ENCODE results near the gene RUNX2. TPM values are rescaled to one million over a fixed set of nuclear protein-coding genes. Genes with fewer than 3 reads are reported as not detected.
A peak's percentile ranks its signal among the peaks of the same experiment; 100 is the strongest.

RUNX2 gene
- total and polyA plus RNA-seq, 9 donors = 0.34 to 2.0 (median 0.67) TPM

DNA sequence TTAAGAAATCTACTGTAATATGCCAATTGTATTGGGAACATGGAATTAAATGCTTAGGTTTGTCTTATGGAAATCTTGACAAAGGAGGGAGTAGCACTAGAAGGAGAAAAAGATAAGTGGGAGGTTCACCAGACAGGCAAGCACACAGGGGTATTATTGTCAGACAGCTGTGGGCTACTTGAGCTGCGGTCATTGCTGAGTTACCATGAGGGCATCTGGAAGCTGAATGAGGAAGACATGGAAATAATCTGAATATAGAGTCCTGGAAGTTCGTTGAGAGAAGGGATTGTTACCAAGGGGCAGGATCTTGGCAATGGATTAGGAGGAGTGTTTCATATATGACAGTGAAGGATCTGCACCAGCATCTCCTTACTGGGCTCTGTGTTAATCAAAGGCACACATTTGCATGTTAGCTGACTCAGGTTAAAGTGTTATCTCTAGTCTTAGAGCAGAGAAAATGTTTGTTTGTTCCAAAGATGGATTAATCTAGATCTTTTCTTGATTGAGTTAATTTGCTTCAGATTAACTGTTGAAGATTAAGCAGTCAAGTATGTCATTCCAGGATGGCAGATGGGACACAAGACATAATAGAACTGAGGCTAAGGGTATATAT, 102.6 kb downstream of the RUNX2 start:
- Histone ChIP-seq H3K9me3 (replicated peaks; ENCODE audit: control insufficient read depth, low read depth, low read length) (no peaks in the 10 kb centered on the region), H3K4me3 (ENCODE audit: low read length) (no peak overlapping the region), H3K27ac (ENCODE audit: low read length) (no peak overlapping the region), H3K4me1 (ENCODE audit: control insufficient read depth, insufficient read depth, low read length) (no peaks in the 10 kb centered on the region), H3K36me3 (ENCODE audit: control insufficient read depth, insufficient read depth, low read length) (no peaks in the 10 kb centered on the region), H3K27me3 (ENCODE audit: control insufficient read depth, insufficient read depth, low read length) (peaks cover 5% of the 10 kb centered on the region)
- WGBS (ENCODE audit: insufficient coverage) = 65% methylated on average over 2 of the region's 2 CpGs
- no peak for DNase-seq

DNA sequence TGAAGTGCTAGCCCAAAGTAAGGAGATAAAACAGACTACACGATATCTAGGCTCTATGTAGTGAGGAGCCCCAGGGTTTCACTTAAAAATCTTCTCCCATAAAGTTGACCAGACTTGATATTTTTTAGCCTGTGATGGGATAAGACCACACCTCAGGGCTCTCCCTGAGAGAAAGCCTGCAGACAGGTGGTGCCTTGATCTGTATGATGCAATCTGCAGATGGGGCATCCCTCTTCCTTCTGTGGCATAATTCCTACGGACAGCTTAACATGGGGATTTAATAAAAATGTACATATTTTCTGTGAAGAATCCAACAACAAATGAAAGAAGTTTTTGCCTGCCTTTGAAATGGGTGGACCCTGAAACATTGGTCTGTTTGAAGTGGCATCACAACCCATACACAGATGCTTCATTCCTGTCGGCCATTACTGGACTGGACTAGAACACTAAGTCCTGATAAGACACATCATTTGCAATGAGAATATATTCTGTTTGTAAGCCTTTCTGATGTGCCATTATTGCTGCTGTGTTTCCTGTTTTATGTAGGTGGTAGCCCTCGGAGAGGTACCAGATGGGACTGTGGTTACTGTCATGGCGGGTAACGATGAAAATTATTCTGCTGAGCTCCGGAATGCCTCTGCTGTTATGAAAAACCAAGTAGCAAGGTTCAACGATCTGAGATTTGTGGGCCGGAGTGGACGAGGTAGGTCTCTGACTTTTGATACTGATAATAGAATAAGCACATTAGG, 103.4 kb downstream of the RUNX2 start:
- Histone ChIP-seq H3K27ac (ENCODE audit: low read length) (no peak overlapping the region), H3K4me1 (ENCODE audit: control insufficient read depth, insufficient read depth, low read length) (no peaks in the 10 kb centered on the region), H3K4me3 (ENCODE audit: low read length) (no peak overlapping the region), H3K27me3 (ENCODE audit: control insufficient read depth, insufficient read depth, low read length) (peaks cover 2% of the 10 kb centered on the region), H3K9me3 (replicated peaks; ENCODE audit: control insufficient read depth, low read depth, low read length) (no peaks in the 10 kb centered on the region), H3K36me3 (ENCODE audit: control insufficient read depth, insufficient read depth, low read length) (no peaks in the 10 kb centered on the region)
- DNase-seq = no peak
- 81% methylated on average over 4 of the region's 10 CpGs for WGBS (ENCODE audit: insufficient coverage)

DNA sequence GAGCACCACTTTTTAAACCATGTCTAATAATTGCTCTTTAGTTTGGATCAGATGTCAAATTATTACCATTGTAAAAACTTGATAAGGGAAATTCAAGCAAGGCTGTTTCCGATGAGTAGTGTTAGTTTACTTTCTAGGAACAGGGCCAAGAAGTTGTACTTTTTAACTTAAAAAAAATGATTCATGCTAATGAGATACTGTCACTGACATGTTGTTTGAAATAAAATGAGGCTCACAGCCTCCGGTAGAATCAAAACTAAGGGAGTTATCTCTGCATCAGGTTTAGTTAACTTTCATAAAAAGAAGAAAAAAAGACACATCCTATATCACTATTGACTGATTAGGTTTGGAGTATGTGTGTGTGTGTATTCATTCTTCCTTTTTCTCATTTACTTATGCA, 104.8 kb downstream of the RUNX2 start:
- DNase-seq = no peak

DNA sequence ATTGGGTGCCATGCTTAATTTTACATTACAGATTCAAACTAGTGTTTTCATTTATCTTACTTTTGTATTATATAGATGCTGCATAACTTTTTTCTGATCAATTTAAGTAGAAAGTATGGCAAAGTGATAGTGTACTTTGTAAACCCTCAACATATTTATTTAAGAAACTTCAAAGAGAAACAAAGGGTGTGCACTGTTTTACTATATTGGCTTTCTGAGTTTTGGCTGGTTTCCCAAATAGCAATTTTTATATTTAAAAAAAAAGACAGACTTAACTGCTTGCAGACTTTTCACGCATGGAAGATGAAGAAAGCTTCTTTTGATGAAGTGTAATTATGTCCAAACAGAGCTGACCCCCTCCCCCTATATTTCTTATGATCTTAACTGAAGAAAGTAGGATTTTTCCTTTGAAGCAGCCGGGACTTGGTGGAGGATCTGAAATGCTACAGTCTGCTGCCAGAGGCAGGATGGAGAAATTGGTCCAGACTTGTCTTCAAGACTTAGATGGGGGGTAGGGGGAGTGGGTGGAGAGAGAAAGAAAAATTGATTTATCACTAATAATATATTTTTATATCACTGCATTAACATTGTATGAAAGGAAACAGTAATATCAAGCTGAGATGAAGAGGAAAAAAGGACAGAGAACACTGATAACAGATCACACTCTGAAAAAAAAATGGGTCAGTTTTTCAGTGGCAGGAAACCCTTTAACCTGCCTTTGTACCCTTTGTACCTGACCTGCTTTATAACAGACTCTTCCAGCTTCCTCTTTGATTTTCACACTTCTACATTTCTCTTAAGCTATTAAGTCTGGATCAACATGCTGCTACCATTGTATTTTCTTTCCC, 105.6 kb downstream of the RUNX2 start:
- no peak overlapping the region for H3K27ac ChIP-seq (ENCODE audit: low read length)
- DNase-seq = no peak
- no peaks in the 10 kb centered on the region for H3K36me3 ChIP-seq (ENCODE audit: control insufficient read depth, insufficient read depth, low read length)
- peaks cover 2% of the 10 kb centered on the region for H3K27me3 ChIP-seq (ENCODE audit: control insufficient read depth, insufficient read depth, low read length)
- no peaks in the 10 kb centered on the region for H3K9me3 ChIP-seq (replicated peaks; ENCODE audit: control insufficient read depth, low read depth, low read length)
- H3K4me3 ChIP-seq (ENCODE audit: low read length) = no peak overlapping the region
- WGBS (ENCODE audit: insufficient coverage) = no CpG with 5 or more reads among the region's 2 CpGs
- H3K4me1 ChIP-seq (ENCODE audit: control insufficient read depth, insufficient read depth, low read length) = no peaks in the 10 kb centered on the region

More for the DNA sequence above, 104.8 kb downstream of the RUNX2 start:
- Histone ChIP-seq H3K36me3 (ENCODE audit: control insufficient read depth, insufficient read depth, low read length) (no peaks in the 10 kb centered on the region), H3K27ac (ENCODE audit: low read length) (no peak overlapping the region), H3K27me3 (ENCODE audit: control insufficient read depth, insufficient read depth, low read length) (peaks cover 2% of the 10 kb centered on the region), H3K9me3 (replicated peaks; ENCODE audit: control insufficient read depth, low read depth, low read length) (no peaks in the 10 kb centered on the region), H3K4me1 (ENCODE audit: control insufficient read depth, insufficient read depth, low read length) (no peaks in the 10 kb centered on the region), H3K4me3 (ENCODE audit: low read length) (no peak overlapping the region)
- no CpG with 5 or more reads among the region's 2 CpGs for WGBS (ENCODE audit: insufficient coverage)

DNA sequence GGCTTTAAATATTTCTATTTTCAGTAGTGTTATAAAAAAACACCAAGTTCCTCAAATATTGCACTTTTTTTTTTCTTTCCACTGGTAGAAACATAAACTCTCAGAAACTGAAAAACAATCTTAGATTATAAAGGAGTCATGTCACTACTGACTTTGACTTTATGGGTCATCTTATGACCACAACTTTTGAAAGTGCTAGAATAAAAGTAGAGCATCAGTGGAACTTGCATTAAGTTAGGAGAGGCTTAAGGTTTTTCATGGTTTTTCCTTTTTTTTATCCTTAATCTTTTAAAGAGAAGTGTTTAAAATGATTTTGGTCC, 106.2 kb downstream of the RUNX2 start:
- no peaks in the 10 kb centered on the region for H3K36me3 ChIP-seq (ENCODE audit: control insufficient read depth, insufficient read depth, low read length)
- no peaks in the 10 kb centered on the region for H3K4me1 ChIP-seq (ENCODE audit: control insufficient read depth, insufficient read depth, low read length)
- H3K4me3 ChIP-seq (ENCODE audit: low read length) = no peak overlapping the region
- H3K27me3 ChIP-seq (ENCODE audit: control insufficient read depth, insufficient read depth, low read length) = peaks cover 2% of the 10 kb centered on the region
- no peaks in the 10 kb centered on the region for H3K9me3 ChIP-seq (replicated peaks; ENCODE audit: control insufficient read depth, low read depth, low read length)
- DNase-seq = no peak
- H3K27ac ChIP-seq (ENCODE audit: low read length) = no peak overlapping the region

DNA sequence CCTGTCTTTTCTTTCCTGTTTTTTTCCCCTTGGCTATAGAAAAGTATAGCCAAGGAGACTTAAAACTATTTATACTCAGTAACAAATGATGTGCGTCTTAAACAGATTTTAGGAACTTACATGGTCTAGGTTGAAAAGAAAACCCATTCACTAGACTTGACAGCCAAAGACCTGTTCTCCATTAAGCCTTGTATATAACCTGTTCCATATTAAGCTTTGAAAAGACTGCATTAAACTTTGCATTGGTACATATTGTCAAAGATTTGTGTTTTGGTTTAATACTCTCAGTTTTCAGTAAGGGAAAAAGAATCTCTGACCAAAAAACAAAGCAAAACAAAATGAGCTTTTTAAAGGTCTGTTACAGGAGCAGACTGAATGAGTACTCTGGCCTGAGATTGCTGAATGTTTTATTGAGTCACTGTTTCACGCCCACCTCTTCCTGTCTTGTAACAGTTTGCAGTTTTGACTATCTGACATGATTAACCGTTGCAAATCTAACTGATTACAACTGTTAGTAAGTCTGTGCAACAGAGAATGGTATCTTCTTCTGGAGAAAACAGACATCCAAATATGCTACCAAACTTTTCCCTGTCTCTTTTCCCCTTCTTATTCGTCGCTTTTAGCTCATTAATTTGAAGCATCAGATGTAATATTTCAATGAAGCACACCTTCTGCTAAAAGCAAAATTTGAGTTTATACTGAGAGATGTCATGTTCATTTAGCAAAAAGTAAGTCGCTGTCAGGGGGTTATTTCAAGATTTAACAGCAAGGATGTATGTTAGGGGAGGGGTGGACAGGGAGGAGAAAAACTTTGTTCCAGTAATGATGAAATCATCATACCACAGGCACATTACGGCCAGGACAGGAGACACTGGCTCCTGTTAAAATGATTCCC, 108.7 kb downstream of the RUNX2 start:
- H3K4me3 ChIP-seq (ENCODE audit: low read length) = no peak overlapping the region
- no CpG with 5 or more reads among the region's 7 CpGs for WGBS (ENCODE audit: insufficient coverage)
- DNase-seq = peak; percentile 44
- H3K4me1 ChIP-seq (ENCODE audit: control insufficient read depth, insufficient read depth, low read length) = no peaks in the 10 kb centered on the region
- H3K36me3 ChIP-seq (ENCODE audit: control insufficient read depth, insufficient read depth, low read length) = no peaks in the 10 kb centered on the region
- H3K27me3 ChIP-seq (ENCODE audit: control insufficient read depth, insufficient read depth, low read length) = no peaks in the 10 kb centered on the region
- no peak overlapping the region for H3K27ac ChIP-seq (ENCODE audit: low read length)
- no peaks in the 10 kb centered on the region for H3K9me3 ChIP-seq (replicated peaks; ENCODE audit: control insufficient read depth, low read depth, low read length)

DNA sequence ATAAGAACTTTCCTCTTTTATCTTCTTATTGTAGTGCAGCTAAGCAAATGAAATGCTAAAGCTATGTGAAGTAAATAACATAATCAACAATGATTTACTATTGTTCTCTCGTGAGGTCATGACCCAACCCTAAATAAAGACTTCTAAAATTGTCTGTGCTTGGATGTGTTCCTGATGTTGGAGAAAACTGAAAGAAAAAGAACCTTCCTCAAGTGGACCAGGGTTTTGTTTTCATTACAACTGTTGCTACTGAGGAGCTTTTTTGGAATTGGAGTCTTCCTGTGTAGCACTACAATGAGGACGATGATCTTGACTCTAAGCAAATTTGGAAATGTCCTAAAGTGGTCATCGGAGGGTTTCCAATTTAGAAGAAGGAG, 109.3 kb downstream of the RUNX2 start:
- no CpG with 5 or more reads among the region's 3 CpGs for WGBS (ENCODE audit: insufficient coverage)
- Histone ChIP-seq H3K36me3 (ENCODE audit: control insufficient read depth, insufficient read depth, low read length) (no peaks in the 10 kb centered on the region), H3K4me3 (ENCODE audit: low read length) (no peak overlapping the region), H3K9me3 (replicated peaks; ENCODE audit: control insufficient read depth, low read depth, low read length) (no peaks in the 10 kb centered on the region), H3K27me3 (ENCODE audit: control insufficient read depth, insufficient read depth, low read length) (no peaks in the 10 kb centered on the region), H3K4me1 (ENCODE audit: control insufficient read depth, insufficient read depth, low read length) (no peaks in the 10 kb centered on the region), H3K27ac (ENCODE audit: low read length) (no peak overlapping the region)
- DNase-seq = peak; percentile 35

DNA sequence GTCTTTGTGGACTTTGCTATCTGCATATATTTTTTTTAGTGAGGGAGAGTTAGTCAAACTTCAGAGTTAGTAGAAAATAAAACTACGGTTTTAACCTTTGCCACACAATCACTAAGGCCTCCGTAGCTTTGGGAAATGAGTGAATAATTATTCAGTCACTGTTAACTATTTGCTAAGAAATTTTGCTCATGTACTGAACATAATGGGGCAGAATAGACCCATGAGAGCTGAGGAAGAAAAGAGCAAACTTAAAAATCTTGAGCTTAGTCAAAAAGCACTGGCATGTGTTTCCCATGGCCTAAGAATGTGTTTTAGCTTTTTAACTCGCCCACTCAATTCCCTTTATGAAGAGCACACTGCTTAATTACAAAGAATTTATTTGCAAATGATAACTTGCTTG, 110.0 kb downstream of the RUNX2 start:
- no peaks in the 10 kb centered on the region for H3K9me3 ChIP-seq (replicated peaks; ENCODE audit: control insufficient read depth, low read depth, low read length)
- peaks cover 2% of the 10 kb centered on the region for H3K27me3 ChIP-seq (ENCODE audit: control insufficient read depth, insufficient read depth, low read length)
- H3K27ac ChIP-seq (ENCODE audit: low read length) = no peak overlapping the region
- WGBS (ENCODE audit: insufficient coverage) = no CpG with 5 or more reads among the region's 3 CpGs
- H3K4me3 ChIP-seq (ENCODE audit: low read length) = no peak overlapping the region
- no peaks in the 10 kb centered on the region for H3K36me3 ChIP-seq (ENCODE audit: control insufficient read depth, insufficient read depth, low read length)
- H3K4me1 ChIP-seq (ENCODE audit: control insufficient read depth, insufficient read depth, low read length) = no peaks in the 10 kb centered on the region
- no peak for DNase-seq

DNA sequence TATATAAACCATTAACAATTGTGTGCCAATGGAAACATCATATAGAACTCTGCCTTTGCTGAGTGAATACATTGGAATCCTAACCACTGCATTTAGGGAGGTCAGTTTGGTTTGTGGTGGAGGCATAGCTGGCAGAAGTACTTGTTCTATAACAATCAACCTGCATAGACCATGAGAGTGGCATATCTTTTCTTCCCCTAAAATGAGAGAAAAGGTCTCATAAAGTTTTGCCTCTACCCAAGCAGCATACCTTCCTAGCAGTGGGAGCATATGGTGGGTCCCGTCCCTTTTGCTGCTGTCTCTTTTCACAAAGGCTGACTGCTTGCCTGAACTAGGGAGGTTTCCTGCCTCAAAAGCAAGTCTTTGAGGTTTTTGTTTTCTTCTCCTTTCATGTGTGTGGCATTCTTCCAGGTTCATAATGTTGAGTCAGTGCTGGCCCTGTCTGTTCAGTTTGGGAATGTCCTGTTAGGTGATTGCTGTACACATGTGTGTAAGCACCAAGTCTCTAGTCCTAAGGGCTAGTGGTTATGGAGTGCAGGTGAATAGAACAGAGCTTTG, 110.8 kb downstream of the RUNX2 start:
- no peak overlapping the region for H3K4me3 ChIP-seq (ENCODE audit: low read length)
- H3K27me3 ChIP-seq (ENCODE audit: control insufficient read depth, insufficient read depth, low read length) = peaks cover 2% of the 10 kb centered on the region
- H3K4me1 ChIP-seq (ENCODE audit: control insufficient read depth, insufficient read depth, low read length) = no peaks in the 10 kb centered on the region
- H3K9me3 ChIP-seq (replicated peaks; ENCODE audit: control insufficient read depth, low read depth, low read length) = no peaks in the 10 kb centered on the region
- H3K36me3 ChIP-seq (ENCODE audit: control insufficient read depth, insufficient read depth, low read length) = no peaks in the 10 kb centered on the region
- no peak overlapping the region for H3K27ac ChIP-seq (ENCODE audit: low read length)
- no CpG with 5 or more reads among the region's 1 CpG for WGBS (ENCODE audit: insufficient coverage)
- no peak for DNase-seq
